Measurements from ENCODE around the gene JPT1.

- TF ChIP-seq GATA2 (IDR thresholded peaks at IDR 0.05; ENCODE audit: low read depth, low read length), result no peak
- no peak for TF ChIP-seq GATA3 (IDR thresholded peaks at IDR 0.05; ENCODE audit: low read depth, low read length)
These were observed 23.6 kb downstream of the JPT1 start for GRCh38 chr17:75130632-75131277.

Data from SH-SY5Y (cell line).